Keratinocyte (primary cell): ENCODE measurements around the gene SLC2A9. TPM values are rescaled to one million over a fixed set of nuclear protein-coding genes. Genes with fewer than 3 reads are reported as not detected.

Experiments used
- DNase-seq: peaks from one replicate; pipeline ENCODE4 v3.0.0-alpha.2; 2011; ENCODE audit warnings: low read depth, missing footprints, low spot score
- FAIRE-seq: peaks from 2 replicates; lab custom pipeline; 2011; peaks lifted over from hg19 to GRCh38; lab: Jason Lieb, UNC
- H2AFZ ChIP-seq: 2 replicates; pipeline ENCODE4 v1.6.0; 2012; ENCODE audit warnings: low read length, control low read depth, inconsistent platforms; ENCODE audit not compliant: control insufficient read depth
- H3K27ac ChIP-seq: 2 replicates; pipeline ENCODE4 v1.5.1; 2011; ENCODE audit warnings: low read length; ENCODE audit not compliant: control insufficient read depth, insufficient read depth
- H3K27me3 ChIP-seq: 3 replicates; pipeline ENCODE4 v1.6.0; 2011; ENCODE audit warnings: low read length; ENCODE audit not compliant: control insufficient read depth, insufficient read depth; ENCODE audit errors: extremely low read depth
- H3K36me3 ChIP-seq, 2 experiments: 2 replicates in 1 of 2; 3 replicates in 1 of 2; pipeline ENCODE4 v1.5.1; 2011; ENCODE audit warnings: low read length in 2 of 2, mild to moderate bottlenecking in 1 of 2; ENCODE audit not compliant: control insufficient read depth in 2 of 2, insufficient read depth in 2 of 2; ENCODE audit errors: extremely low read depth in 1 of 2
- H3K4me1 ChIP-seq: 3 replicates; pipeline ENCODE4 v1.5.1; 2011; ENCODE audit warnings: low read length; ENCODE audit not compliant: control insufficient read depth, insufficient read depth; ENCODE audit errors: extremely low read depth
- H3K4me2 ChIP-seq: 3 replicates; pipeline ENCODE4 v1.6.0; 2011; ENCODE audit warnings: low read depth, low read length; ENCODE audit not compliant: control insufficient read depth, insufficient read depth; ENCODE audit errors: extremely low read depth
- H3K4me3 ChIP-seq, 3 experiments: fragments of 200-600 bp in 1 of 3; sonication (generic) in 1 of 3; 2 replicates in 2 of 3; 3 replicates in 1 of 3; pipeline ENCODE4 v1.5.1; 2011 to 2016; ENCODE audit warnings: low read length in 3 of 3, mild to moderate bottlenecking in 3 of 3, control low read depth in 2 of 3, inconsistent platforms in 1 of 3, low read depth in 1 of 3, mixed read lengths in 1 of 3, mixed run types in 1 of 3, moderate library complexity in 1 of 3; ENCODE audit not compliant: control insufficient read depth in 2 of 3, insufficient read depth in 2 of 3; ENCODE audit errors: extremely low read depth in 1 of 3
- H3K79me2 ChIP-seq: 2 replicates; pipeline ENCODE4 v1.6.0; 2012; ENCODE audit warnings: low read length; ENCODE audit not compliant: control insufficient read depth, insufficient read depth
- H3K9ac ChIP-seq: 3 replicates; pipeline ENCODE4 v1.6.0; 2011; ENCODE audit warnings: low read length; ENCODE audit not compliant: control insufficient read depth, insufficient read depth; ENCODE audit errors: extremely low read depth
- H3K9me1 ChIP-seq: 3 replicates; pipeline ENCODE4 v1.6.0; 2011; ENCODE audit warnings: low read length; ENCODE audit not compliant: control insufficient read depth, insufficient read depth; ENCODE audit errors: extremely low read depth
- H3K9me3 ChIP-seq: 2 replicates; pipeline ENCODE4 v1.5.1; 2012; ENCODE audit warnings: low read depth, low read length; ENCODE audit not compliant: control insufficient read depth
- H4K20me1 ChIP-seq: 3 replicates; pipeline ENCODE4 v1.6.0; 2011; ENCODE audit warnings: low read length; ENCODE audit not compliant: control insufficient read depth, insufficient read depth; ENCODE audit errors: extremely low read depth
- CTCF ChIP-seq, 3 experiments: IDR thresholded peaks in 1 of 3; conservative IDR thresholded peaks in 1 of 3; optimal IDR thresholded peaks in 1 of 3; 2 replicates in 2 of 3; 3 replicates in 1 of 3; pipeline versions ENCODE3 to v1.5.1; 2011; ENCODE audit warnings: low read length in 3 of 3, mild to moderate bottlenecking in 3 of 3, moderate library complexity in 2 of 3, control low read depth in 1 of 3, inconsistent platforms in 1 of 3; ENCODE audit not compliant: insufficient read depth in 2 of 3; ENCODE audit errors: extremely low read depth in 1 of 3
- EZH2 ChIP-seq: IDR thresholded peaks from one replicate; pipeline ENCODE4 v1.6.1; 2012; ENCODE audit warnings: inconsistent platforms, mild to moderate bottlenecking, low read length, moderate library complexity
- dilution Hi-C: fragments of 300-500 bp; cut with MboI; formaldehyde crosslinking; loops from one replicate; pipeline ENCODE4 v1.7.0; 2020; ENCODE audit warnings: low sequenced_read_pairs; ENCODE audit not compliant: extremely low pct_ligation_motif_present
- polyA plus RNA-seq, 5 experiments: library from polyadenylated mRNA; depleted of rRNA in 3 of 5; stranded (reverse) in 3 of 5; stranded (forward) in 1 of 5; unstranded in 1 of 5; fragments of >200 nt; gene quantifications; 1 replicate in 1 of 5; 2 replicates in 3 of 5; 3 replicates in 1 of 5; pipeline versions ENCODE4 v1.2.1 to v1.2.3, GENCODE V29; 2011 to 2012; ENCODE audit warnings: missing spikeins in 2 of 5, low read depth in 1 of 5, low replicate concordance in 1 of 5

SLC2A9 gene
- polyA plus RNA-seq, 1 donor (not counting 4 experiments of a cell fraction or from before 2014, with no cell fraction given) = 37.3 TPM

DNA sequence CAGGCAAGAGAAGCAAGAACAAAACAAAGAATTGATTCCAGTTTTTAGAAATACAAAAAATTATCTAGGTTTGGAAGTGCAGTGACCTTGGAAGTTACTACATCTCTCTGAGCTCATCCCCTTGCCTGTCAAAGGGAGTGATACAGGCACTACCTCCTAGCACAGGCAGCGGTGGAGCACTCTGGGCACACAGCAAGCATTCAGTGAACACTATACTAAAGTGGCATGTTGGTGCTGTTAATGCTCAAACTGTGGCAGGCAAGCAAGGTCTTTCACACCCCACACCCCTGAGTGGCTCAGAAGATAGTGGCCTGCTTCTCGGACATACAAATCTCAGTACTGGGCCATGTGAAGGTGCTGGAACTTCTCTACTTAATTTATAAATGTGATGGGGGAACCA is 188.7 kb downstream of the SLC2A9 start:
- H3K27ac ChIP-seq = no peak overlapping the region
- FAIRE-seq (no peak), DNase-seq (no peak)
- no peaks in the 10 kb centered on the region for H3K27me3 ChIP-seq
- no peaks in the 10 kb centered on the region for H3K79me2 ChIP-seq
- dilution Hi-C loops = no loop called here
- peaks cover 7 to 15% of the 10 kb centered on the region in 2 experiments for H3K36me3 ChIP-seq
- H3K9me3 ChIP-seq = no peaks in the 10 kb centered on the region
- TF ChIP-seq EZH2 = no peak
- no peak for TF ChIP-seq CTCF (optimal IDR thresholded peaks at IDR 0.05 in 1 of 3, IDR thresholded peaks at IDR 0.05 in 1 of 3, conservative IDR thresholded peaks at IDR 0.05 in 1 of 3; ENCODE audit: extremely low read depth in 1 of 3, insufficient read depth in 2 of 3, low read length in 3 of 3)
- no peak overlapping the region for H3K9ac ChIP-seq
- H3K9me1 ChIP-seq = no peaks in the 10 kb centered on the region
- H2AFZ ChIP-seq = no peak overlapping the region
- no peak overlapping the region for H3K4me2 ChIP-seq
- no peaks in the 10 kb centered on the region for H4K20me1 ChIP-seq
- no peaks in the 10 kb centered on the region for H3K4me1 ChIP-seq
- H3K4me3 ChIP-seq = no peak overlapping the region

- Histone ChIP-seq H3K36me3 (peaks cover 0 to 5% of the 10 kb centered on the region in 2 experiments), H3K4me1 (no peaks in the 10 kb centered on the region), H3K79me2 (no peaks in the 10 kb centered on the region), H3K27ac (no peak overlapping the region), H3K9me1 (no peaks in the 10 kb centered on the region), H3K9me3 (no peaks in the 10 kb centered on the region), H3K27me3 (no peaks in the 10 kb centered on the region), H2AFZ (no peak overlapping the region), H3K4me2 (no peak overlapping the region), H4K20me1 (no peaks in the 10 kb centered on the region), H3K9ac (no peak overlapping the region), H3K4me3 (no peak overlapping the region)
- DNase-seq (no peak), FAIRE-seq (no peak)
- dilution Hi-C loops = no loop called here
- TF ChIP-seq CTCF (optimal IDR thresholded peaks at IDR 0.05 in 1 of 3, IDR thresholded peaks at IDR 0.05 in 1 of 3, conservative IDR thresholded peaks at IDR 0.05 in 1 of 3; ENCODE audit: extremely low read depth in 1 of 3, insufficient read depth in 2 of 3, low read length in 3 of 3) (no peak), EZH2 (no peak)
Measured at GRCh38 chr4:9826551-9826950, 194.7 kb downstream of the SLC2A9 start.
